Posterior vena cava (tissue), 2 donors: ENCODE results near the gene DCP1B. TPM values are rescaled to one million over a fixed set of nuclear protein-coding genes. Genes with fewer than 3 reads are reported as not detected.

Source experiments
- DNase-seq: peaks from one replicate; pipeline ENCODE4 v3.0.0-alpha.2; 2020; ENCODE audit warnings: low spot score
- intact Hi-C, 2 donors: fragments of 100-400 bp; cut with DNase I; formaldehyde crosslinking; loops; one replicate each; pipeline versions ENCODE4 v1.14.1 to v1.14.2; 2022 to 2023
- total RNA-seq, 2 donors: library from RNA; stranded (reverse); fragmentation: NEBNext Ultra II Directional; extraction: Animal tissue kit (Norgen Biotek cat#: 25700); gene quantifications; one replicate each; pipeline ENCODE4 v1.2.1, GENCODE V29; 2021
- donor health status: DM: yes; HTN: yes; CAD: no.
- donor health status: DM: yes; HTN: yes; CAD: no.

DCP1B gene
- total RNA-seq, 2 donors from 2014 or later, result 14.6 to 18.0 TPM

DNA sequence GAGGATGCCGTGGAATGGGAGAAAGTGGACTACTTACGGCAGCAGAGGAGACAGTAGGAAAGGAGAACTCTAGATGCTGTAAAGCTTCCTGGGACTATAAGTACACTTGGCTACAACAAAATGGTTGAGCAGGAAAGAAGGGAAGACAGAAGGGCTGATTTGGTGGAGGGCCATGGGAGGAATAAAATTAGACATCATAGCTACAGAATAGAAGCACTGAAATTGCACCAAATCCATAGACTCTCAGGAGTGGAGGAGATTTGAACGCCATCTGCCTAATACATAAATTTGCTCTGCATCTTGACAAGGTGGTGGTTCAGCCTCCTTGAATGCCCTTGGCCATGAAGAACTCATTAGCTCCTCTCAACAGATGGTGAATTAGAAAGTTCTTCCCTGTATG lies 16.3 kb upstream of the DCP1B start:
- intact Hi-C loops, result loop anchor here in 1 of 2 donors (10.0 kb wide), 1 partner anchor 46 kb away; no protein-coding TSS in a partner anchor
- DNase-seq, result no peak

DNA sequence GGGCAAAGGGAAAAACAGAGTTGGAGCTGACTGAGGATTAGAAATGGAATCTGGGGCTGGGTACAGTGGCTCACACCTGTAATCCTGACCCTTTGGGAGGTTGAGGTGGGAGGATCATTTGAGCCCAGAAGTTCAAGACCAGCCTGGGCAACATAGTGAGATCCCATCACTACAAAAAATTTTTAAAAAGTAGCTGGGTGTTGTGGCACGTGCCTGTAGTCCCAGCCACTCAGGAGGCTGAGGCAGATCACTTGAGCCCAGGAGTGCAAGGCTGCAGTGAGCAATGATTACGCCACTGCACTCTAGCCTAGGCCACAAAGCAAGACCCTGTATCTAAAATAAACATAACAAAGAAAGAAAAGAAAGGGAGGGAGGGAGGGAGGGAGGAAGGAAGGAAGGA lies 14.9 kb upstream of the DCP1B start:
- DNase-seq, result no peak
- intact Hi-C loops, result no loop called here

DNA sequence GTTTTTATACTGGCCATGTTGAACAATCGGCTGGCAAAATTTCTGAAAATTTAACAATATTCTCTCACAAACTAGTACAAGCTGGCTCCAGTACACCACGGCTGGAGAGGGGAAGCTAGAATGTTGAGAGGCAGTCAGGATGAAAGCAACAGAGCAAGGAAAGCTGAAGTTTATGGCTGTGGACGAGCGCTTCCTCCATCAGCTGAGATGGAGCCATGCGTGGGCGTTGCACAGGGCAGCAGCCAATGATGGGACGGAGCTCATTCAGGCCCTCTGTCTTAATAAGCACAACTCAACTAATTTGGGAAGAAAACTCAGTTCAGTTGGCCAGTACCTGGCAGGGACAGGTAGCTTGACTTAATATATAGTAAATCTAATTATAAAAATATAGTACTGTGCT lies 14.1 kb upstream of the DCP1B start:
- DNase-seq, result no peak
- intact Hi-C loops, result no loop called here

DNA sequence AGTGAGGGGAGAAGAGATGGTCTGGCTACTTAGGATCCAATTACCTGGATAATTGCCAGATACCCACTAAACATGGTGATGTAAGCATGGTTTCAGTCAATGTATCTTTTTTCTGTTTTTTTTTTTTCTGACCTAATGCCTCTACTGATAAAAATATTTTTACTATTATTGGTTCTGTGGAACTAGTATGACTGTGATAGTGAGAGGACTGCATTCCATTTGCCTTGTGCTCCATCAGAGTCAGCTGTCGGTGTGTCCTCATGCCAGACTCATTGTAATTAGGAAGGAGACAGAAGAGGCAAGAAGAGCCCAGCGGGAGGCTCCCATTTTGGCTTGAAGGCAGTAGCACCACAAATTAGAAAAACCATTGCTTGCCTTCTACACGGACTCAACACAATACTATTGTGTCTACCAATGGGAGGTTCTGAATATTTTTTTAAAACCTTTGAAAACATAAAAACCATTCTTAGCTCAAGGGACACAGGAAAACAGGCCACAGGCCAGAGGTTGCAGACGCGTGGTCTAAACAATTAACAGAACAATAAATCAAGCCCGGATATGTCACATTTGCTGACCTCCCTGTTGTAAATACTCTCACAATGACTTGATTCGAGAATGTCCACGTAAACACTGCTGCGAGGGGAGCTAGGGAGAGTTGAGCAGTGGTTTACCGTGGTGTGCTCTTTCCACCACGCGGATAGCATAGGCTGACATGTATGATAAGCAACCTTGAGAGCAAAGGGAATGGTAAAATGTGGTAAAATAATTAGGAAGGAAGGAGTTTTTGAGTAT lies 13.5 kb upstream of the DCP1B start:
- DNase-seq, result no peak
- intact Hi-C loops, result no loop called here

DNA sequence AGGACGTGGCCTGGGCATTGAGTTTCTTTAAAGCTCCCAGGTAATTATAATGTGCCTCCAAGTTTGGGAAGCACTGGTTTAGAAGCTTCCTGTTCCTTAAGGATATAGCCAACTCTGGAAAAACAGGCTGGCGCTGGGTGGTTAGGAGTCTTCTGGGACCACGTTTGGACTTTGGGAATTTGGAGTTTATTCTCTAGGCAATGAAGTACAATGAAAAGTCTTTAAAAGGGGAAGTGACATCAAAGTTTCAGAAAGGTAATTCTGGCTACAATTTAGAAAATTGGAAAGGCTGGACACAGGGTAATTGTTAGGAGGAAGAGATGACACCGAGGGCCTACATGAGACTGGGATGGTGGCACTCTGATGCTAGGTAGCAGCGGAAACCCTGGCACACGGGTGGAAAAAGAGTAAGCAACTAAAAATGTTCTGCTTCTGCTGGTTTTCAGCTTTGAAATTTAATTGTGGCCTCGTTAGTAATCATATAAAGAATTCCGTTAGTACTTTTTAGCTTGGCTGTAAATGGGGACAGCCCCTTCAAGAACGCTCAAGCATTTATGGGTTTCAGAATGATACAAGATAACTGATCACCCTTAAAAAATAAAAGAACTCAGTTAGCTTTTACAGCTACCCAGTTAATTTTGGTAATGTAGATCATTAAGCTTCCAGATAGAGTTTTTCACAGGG lies 12.7 kb upstream of the DCP1B start:
- no peak for DNase-seq
- intact Hi-C loops, result no loop called here

DNA sequence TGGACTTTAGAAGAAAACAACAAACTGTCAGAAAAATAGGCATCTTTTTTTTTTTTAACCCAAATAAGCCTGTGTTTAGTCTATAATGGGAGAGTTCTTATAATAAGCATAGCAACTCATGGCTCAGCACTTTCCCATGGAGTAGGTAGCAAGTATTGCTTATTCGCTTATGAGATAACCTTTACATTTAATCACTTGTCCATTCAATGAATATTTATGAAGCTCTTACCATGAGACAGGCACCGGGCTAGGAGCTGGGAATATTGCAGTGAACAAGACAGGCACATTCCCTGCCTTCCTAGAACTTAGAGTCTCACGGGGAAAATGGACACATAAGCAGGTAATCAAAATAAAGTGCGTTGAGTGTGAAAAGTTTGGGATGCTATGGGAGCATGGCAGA lies 10.0 kb upstream of the DCP1B start:
- DNase-seq, result no peak
- intact Hi-C loops, result no loop called here

GRCh38 chr12:2013527-2014223 lies 9.4 kb upstream of the DCP1B start:
- no peak for DNase-seq
- intact Hi-C loops, result no loop called here

DNA sequence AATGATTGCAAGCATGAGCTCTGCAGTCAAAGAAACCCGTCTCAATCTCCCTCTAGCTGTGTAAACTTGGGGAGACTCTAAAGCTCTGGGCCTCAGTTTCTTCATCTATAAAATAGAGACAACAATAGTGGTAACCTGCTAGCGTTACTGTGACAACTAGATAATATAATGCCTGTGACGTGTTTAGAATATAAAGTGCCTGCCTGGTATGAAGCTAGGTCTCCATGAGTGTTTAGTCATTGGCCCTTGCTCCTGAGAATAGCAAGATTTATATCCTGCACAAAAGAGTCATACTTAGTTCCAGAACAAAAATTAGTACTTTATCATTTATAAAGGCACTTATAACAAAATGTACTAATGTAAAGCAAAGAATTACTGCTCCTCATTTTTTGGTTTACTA lies 8.8 kb upstream of the DCP1B start:
- intact Hi-C loops, result no loop called here
- no peak for DNase-seq

DNA sequence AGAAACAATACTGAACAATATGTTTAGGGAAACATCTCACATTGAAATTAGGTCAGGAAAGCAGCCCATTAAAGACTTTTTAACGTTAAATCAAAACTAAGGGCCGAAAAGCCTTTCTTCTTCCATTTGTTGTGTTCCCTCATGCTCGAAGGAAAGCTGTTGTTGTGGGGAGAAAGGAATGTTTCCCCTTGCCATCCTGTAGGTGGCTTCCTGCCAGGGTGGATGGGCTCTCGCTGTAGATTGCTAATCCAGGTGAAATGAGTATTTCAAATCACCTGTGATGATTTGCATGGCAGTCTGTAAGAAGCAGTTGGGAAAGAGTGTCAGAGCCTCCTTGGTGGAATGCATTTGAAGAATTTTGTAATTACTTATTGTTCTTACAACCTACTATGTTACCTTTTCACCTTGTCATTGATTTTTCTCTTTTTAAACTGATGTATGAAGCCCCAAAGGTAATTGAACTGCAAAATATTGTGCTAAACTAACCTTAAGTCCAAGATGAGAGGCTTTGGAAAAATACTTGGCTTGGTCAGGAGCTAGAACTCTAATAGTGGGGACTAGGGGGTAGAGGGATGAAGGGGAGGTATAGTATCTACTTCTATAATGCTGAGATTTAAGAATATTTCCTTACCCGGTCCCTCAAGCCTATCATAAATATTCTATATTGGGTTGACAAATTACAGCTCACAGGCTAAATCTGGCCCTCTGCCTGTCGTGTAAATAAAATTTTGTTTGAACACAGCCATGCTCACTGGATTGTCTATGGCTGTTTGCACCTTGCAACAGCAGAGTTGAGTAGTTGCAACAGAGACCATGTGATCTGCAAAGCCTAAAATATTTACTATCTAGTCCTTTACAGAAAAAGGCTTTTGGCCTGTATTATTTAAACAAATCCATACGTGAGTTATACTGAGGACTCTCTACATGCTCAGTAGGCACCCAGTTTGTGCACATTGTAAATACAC lies 7.7 kb upstream of the DCP1B start:
- no peak for DNase-seq
- intact Hi-C loops, result no loop called here

GRCh38 chr12:2009623-2010022 lies 5.4 kb upstream of the DCP1B start:
- no peak for DNase-seq
- intact Hi-C loops, result no loop called here

DNA sequence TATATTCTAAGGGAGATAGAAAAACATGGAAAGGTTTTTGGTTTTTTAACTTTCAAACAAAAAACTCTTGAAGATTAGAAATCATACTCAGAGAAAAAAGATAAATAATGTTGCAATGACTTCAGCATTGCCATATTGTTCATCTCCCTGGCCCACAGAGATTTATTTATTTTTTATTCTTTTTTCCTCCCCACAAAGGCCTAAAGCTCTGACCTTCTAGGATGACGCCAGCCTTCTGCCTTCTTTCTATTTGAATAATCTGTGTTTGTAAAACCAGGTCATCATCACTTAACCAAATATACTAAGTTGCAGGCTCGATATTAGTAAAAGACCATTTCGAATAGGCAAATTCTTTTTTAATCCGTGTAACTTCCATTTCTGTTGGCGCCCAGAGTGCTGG lies 4.4 kb upstream of the DCP1B start:
- intact Hi-C loops, result no loop called here
- DNase-seq, result no peak

GRCh38 chr12:2003676-2004112 lies 563 bp downstream of the DCP1B start:
- intact Hi-C loops, result no loop called here
- no peak for DNase-seq

DNA sequence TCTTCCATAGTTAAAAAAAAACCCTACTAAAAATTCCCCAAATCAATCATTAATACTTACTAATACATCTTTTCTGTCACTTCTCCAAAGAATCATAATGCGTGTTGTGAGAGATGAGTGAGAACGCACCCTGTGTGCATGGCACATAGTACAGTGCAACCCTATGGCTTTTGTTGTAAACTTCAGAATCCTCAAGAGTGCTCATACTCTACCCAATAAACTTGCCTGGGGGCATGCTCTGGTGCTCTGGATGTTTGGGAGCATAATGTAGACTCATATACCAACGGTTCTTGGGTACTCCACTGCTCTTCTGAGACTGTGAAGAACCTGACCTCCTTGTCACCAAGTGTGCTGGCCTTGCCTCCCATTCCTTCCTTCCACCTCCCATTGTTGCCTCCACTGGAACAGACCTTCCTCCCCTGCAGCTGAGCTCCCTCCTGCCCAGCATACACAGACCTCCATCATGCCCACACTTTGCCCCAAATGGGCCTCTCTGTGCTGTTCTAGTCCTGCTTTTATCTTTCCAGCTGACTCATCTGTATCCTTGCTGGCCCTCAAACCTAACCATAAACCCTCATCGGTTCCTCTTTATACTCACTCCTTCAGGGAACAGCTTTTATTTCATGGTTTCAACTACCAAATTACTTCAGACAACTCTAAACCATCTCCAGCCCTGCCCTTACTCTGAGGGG lies 8.9 kb downstream of the DCP1B start:
- intact Hi-C loops, result no loop called here
- no peak for DNase-seq

- no peak for DNase-seq
- intact Hi-C loops, result no loop called here
These were observed 9.7 kb downstream of the DCP1B start for GRCh38 chr12:1994429-1995143.

DNA sequence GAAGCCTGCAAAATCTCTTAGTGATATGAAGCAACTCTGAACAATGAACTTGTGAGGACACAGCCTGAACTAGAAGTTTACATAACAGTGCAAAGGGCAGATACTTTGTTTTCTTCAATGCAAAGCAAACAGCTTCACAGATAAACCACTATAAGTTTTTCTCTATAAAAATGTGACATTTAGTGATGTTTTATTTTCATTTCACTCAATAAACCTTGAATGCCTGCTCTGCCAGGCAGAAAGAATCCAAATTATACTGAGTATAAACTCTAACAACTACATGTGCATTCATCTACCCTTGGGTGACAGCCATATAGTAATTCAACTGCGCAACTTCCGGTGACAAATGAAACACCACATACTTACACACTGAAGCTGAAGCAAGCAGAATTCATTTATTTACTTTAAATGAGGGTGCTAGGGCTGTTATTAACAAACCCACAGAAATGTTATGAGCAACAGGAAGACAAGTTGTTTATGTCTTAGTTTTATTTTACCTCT lies 10.3 kb downstream of the DCP1B start:
- no peak for DNase-seq
- intact Hi-C loops, result no loop called here

- no peak for DNase-seq
- intact Hi-C loops, result no loop called here
These were observed 10.9 kb downstream of the DCP1B start for GRCh38 chr12:1993341-1993740.

DNA sequence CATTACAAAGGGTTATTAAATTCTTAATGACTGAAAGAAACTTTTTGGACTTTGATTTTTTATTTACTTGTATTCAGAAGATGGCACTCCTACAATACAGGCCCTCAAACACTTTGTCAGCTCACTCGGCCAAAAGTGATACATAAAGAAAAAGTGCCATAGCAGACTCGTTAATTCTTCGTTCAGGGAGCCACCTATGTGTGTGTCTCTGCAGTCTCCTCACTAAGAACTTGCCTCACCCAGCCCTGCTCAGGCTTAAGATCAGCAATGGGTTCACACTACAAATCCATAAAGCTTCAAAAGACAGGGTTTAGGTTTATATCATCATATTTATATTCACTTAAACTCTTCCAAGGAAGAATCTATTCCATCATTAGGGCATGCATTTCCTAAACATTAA lies 11.5 kb downstream of the DCP1B start:
- DNase-seq, result no peak
- intact Hi-C loops, result no loop called here

- intact Hi-C loops, result no loop called here
- DNase-seq, result no peak
These were observed 15.1 kb downstream of the DCP1B start for GRCh38 chr12:1989111-1989510.
